Stimulated activated memory B cell treated with anti-CD40 and anti-IgM and Interleukin-4, amounts not matched to agents 10 μg/mL and 1 μg/mL and 100 μg/mL, for 72 hours (primary cell): ENCODE results near the gene PPY.
A peak's percentile ranks its signal among the peaks of the same experiment; 100 is the strongest.
"Not testable (repeated sequence)": the region's sequence is repeated elsewhere in the genome, so short reads cannot be mapped to it uniquely, and the experiment has no call there.

Experiments
- ATAC-seq: fragments of 150-1000 bp; cut with Tn5 transposase; 2 replicates; pipeline ENCODE4 v1.10.0; 2021
- H3K27ac Mint-ChIP-seq: one replicate; pipeline ENCODE4 v1.8.0; 2022; ENCODE audit warnings: mild to moderate bottlenecking, mixed read lengths
- H3K27me3 Mint-ChIP-seq: one replicate; pipeline ENCODE4 v1.8.0; 2022; ENCODE audit warnings: mixed read lengths
- H3K36me3 Mint-ChIP-seq: one replicate; pipeline ENCODE4 v1.8.0; 2022; ENCODE audit warnings: mixed read lengths
- H3K4me1 Mint-ChIP-seq: one replicate; pipeline ENCODE4 v1.8.0; 2022; ENCODE audit warnings: mixed read lengths
- H3K4me3 Mint-ChIP-seq: one replicate; pipeline ENCODE4 v1.8.0; 2022; ENCODE audit warnings: mild to moderate bottlenecking, moderate library complexity, mixed read lengths
- H3K9me3 Mint-ChIP-seq: one replicate; pipeline ENCODE4 v1.8.0; 2022; ENCODE audit warnings: mixed read lengths

Gene PPY

GRCh38 chr17:43927929-43928328, 14.3 kb downstream of the PPY start:
- not testable (repeated sequence) for ATAC-seq, H3K36me3 Mint-ChIP-seq, H3K9me3 Mint-ChIP-seq, H3K27ac Mint-ChIP-seq
- Mint-ChIP-seq H3K27me3 (peaks cover 78% of the 10 kb centered on the region), H3K4me1 (peaks cover 13% of the 10 kb centered on the region), H3K4me3 (peak overlapping the region; percentile 64)

GRCh38 chr17:43927060-43927864, 15.0 kb downstream of the PPY start:
- ATAC-seq = no peak
- peaks cover 72% of the 10 kb centered on the region for H3K27me3 Mint-ChIP-seq
- H3K27ac Mint-ChIP-seq = no peak overlapping the region
- peak overlapping the region; percentile 69 for H3K4me3 Mint-ChIP-seq
- no peaks in the 10 kb centered on the region for H3K9me3 Mint-ChIP-seq
- H3K36me3 Mint-ChIP-seq = no peaks in the 10 kb centered on the region
- peaks cover 13% of the 10 kb centered on the region for H3K4me1 Mint-ChIP-seq

GRCh38 chr17:43924558-43924957, 17.7 kb downstream of the PPY start:
- no peak for ATAC-seq
- H3K27me3 Mint-ChIP-seq = peaks cover 60% of the 10 kb centered on the region

GRCh38 chr17:43920500-43921095, 21.7 kb downstream of the PPY start:
- no peak overlapping the region for H3K4me3 Mint-ChIP-seq
- no peaks in the 10 kb centered on the region for H3K9me3 Mint-ChIP-seq
- H3K27ac Mint-ChIP-seq = no peak overlapping the region
- peaks cover 12% of the 10 kb centered on the region for H3K4me1 Mint-ChIP-seq
- no peaks in the 10 kb centered on the region for H3K36me3 Mint-ChIP-seq
- ATAC-seq = no peak
- H3K27me3 Mint-ChIP-seq = peaks cover 24% of the 10 kb centered on the region

More at GRCh38 chr17:43924558-43924957, 17.7 kb downstream of the PPY start:
- no peak overlapping the region for H3K4me3 Mint-ChIP-seq
- no peaks in the 10 kb centered on the region for H3K9me3 Mint-ChIP-seq
- no peaks in the 10 kb centered on the region for H3K36me3 Mint-ChIP-seq
- peaks cover 13% of the 10 kb centered on the region for H3K4me1 Mint-ChIP-seq
- H3K27ac Mint-ChIP-seq = no peak overlapping the region

GRCh38 chr17:43918026-43918389, 24.3 kb downstream of the PPY start:
- Mint-ChIP-seq H3K36me3 (no peaks in the 10 kb centered on the region), H3K27ac (peak overlapping the region; percentile 30), H3K9me3 (no peaks in the 10 kb centered on the region), H3K4me1 (peaks cover 12% of the 10 kb centered on the region), H3K27me3 (peaks cover 8% of the 10 kb centered on the region), H3K4me3 (peak overlapping the region; percentile 67)
- ATAC-seq = no peak

GRCh38 chr17:43917348-43918025, 24.8 kb downstream of the PPY start:
- Mint-ChIP-seq H3K27ac (peak overlapping the region; percentile 30), H3K9me3 (no peaks in the 10 kb centered on the region)

GRCh38 chr17:43917016-43917347, 25.3 kb downstream of the PPY start:
- Mint-ChIP-seq H3K4me3 (peak overlapping the region; percentile 67), H3K27ac (peak overlapping the region; percentile 30)

More at GRCh38 chr17:43917348-43918025, 24.8 kb downstream of the PPY start:
- no peaks in the 10 kb centered on the region for H3K36me3 Mint-ChIP-seq
- H3K27me3 Mint-ChIP-seq = peaks cover 8% of the 10 kb centered on the region
- peaks cover 12% of the 10 kb centered on the region for H3K4me1 Mint-ChIP-seq
- peak overlapping the region; percentile 67 for H3K4me3 Mint-ChIP-seq
- peak; percentile 73 for ATAC-seq

GRCh38 chr17:43916385-43916784, 25.9 kb downstream of the PPY start:
- H3K9me3 Mint-ChIP-seq = no peaks in the 10 kb centered on the region
- H3K4me3 Mint-ChIP-seq = no peak overlapping the region
- H3K36me3 Mint-ChIP-seq = no peaks in the 10 kb centered on the region
- peaks cover 12% of the 10 kb centered on the region for H3K4me1 Mint-ChIP-seq
- H3K27me3 Mint-ChIP-seq = peaks cover 8% of the 10 kb centered on the region
- ATAC-seq = no peak
- H3K27ac Mint-ChIP-seq = no peak overlapping the region

More at GRCh38 chr17:43917016-43917347, 25.3 kb downstream of the PPY start:
- Mint-ChIP-seq H3K4me1 (peaks cover 12% of the 10 kb centered on the region), H3K27me3 (peaks cover 8% of the 10 kb centered on the region), H3K36me3 (no peaks in the 10 kb centered on the region), H3K9me3 (no peaks in the 10 kb centered on the region)
- ATAC-seq = no peak

GRCh38 chr17:43915559-43915958, 26.7 kb downstream of the PPY start:
- H3K27me3 Mint-ChIP-seq = peaks cover 4% of the 10 kb centered on the region
- no peak overlapping the region for H3K4me3 Mint-ChIP-seq
- no peaks in the 10 kb centered on the region for H3K9me3 Mint-ChIP-seq
- no peaks in the 10 kb centered on the region for H3K36me3 Mint-ChIP-seq
- peaks cover 12% of the 10 kb centered on the region for H3K4me1 Mint-ChIP-seq
- ATAC-seq = no peak
- no peak overlapping the region for H3K27ac Mint-ChIP-seq

- Mint-ChIP-seq H3K4me3 (no peak overlapping the region), H3K27ac (no peak overlapping the region), H3K27me3 (no peaks in the 10 kb centered on the region), H3K36me3 (no peaks in the 10 kb centered on the region), H3K4me1 (peaks cover 12% of the 10 kb centered on the region), H3K9me3 (no peaks in the 10 kb centered on the region)
- ATAC-seq = no peak
Measured at GRCh38 chr17:43914451-43914850, 27.8 kb downstream of the PPY start.

GRCh38 chr17:43913584-43913983, 28.7 kb downstream of the PPY start:
- H3K9me3 Mint-ChIP-seq = no peaks in the 10 kb centered on the region
- H3K27ac Mint-ChIP-seq = no peak overlapping the region
- H3K27me3 Mint-ChIP-seq = no peaks in the 10 kb centered on the region
- H3K4me1 Mint-ChIP-seq = peaks cover 12% of the 10 kb centered on the region
- H3K4me3 Mint-ChIP-seq = no peak overlapping the region
- ATAC-seq = peak; percentile 25
- no peaks in the 10 kb centered on the region for H3K36me3 Mint-ChIP-seq

- Mint-ChIP-seq H3K27me3 (peaks cover 8% of the 10 kb centered on the region), H3K36me3 (no peaks in the 10 kb centered on the region), H3K4me3 (no peak overlapping the region), H3K4me1 (peaks cover 9% of the 10 kb centered on the region), H3K27ac (no peak overlapping the region), H3K9me3 (no peaks in the 10 kb centered on the region)
- ATAC-seq = no peak
Measured at GRCh38 chr17:43912635-43913304, 29.5 kb downstream of the PPY start.

GRCh38 chr17:43911904-43912303, 30.4 kb downstream of the PPY start:
- peaks cover 16% of the 10 kb centered on the region for H3K27me3 Mint-ChIP-seq
- no peak overlapping the region for H3K27ac Mint-ChIP-seq
- no peaks in the 10 kb centered on the region for H3K9me3 Mint-ChIP-seq
- no peak for ATAC-seq
- no peaks in the 10 kb centered on the region for H3K36me3 Mint-ChIP-seq
- H3K4me3 Mint-ChIP-seq = no peak overlapping the region
- H3K4me1 Mint-ChIP-seq = peaks cover 14% of the 10 kb centered on the region

- ATAC-seq = no peak
- Mint-ChIP-seq H3K4me3 (no peak overlapping the region), H3K36me3 (no peaks in the 10 kb centered on the region), H3K27me3 (peaks cover 38% of the 10 kb centered on the region), H3K27ac (no peak overlapping the region), H3K4me1 (peaks cover 21% of the 10 kb centered on the region), H3K9me3 (no peaks in the 10 kb centered on the region)
Measured at GRCh38 chr17:43909537-43910231, 32.6 kb downstream of the PPY start.
